Stimulated activated CD8-positive, alpha-beta memory T cell treated with anti-CD3 and anti-CD28 coated beads, Interleukin-12 subunit alpha, Interleukin-12 subunit beta, amount 100 ng/mL, for 1 hour (primary cell): Measurements from ENCODE around the gene PYHIN1.
A peak's percentile ranks its signal among the peaks of the same experiment; 100 is the strongest.

ENCODE experiments used
- DNase-seq: peaks from one replicate; pipeline ENCODE4 v3.0.0-alpha.2; 2020; ENCODE audit warnings: low read depth

The PYHIN1 gene

DNA sequence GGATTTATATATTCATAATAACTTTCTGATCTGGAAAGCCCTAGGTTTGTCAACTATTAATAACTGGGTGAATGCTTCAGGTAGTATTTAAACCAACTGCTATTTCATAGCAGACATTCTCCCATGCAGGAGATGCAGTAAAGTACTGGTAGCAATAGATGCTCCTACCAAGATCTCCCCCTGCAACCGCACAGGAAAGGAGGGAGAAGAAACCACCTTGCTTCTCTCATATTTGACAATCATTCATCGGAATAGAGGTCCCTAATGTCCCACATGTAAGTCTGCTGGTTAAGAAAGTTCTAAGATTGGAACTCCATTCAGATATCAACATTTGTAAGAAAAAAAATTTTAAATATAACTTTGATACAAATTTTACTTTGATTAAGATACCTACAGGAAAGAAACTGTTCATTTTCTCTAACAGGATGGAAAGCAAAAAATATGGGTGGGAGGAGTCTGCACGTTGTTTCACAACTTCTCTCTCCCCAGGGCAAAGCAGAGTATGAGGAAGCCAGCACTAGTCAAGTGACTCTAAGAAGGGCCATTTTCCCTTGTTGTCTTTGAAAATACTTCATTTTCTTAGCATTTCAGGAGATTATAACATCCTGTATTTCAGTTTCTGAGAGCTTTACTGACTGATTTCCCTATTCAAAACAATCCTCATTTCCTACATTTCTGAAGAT lies at the start of gene PYHIN1:
TSS of gene PYHIN1 (plus strand) at position 498 of the 683 bp plus-strand sequence. CDS start 5,359 bp downstream, outside the sequence.
- DNase-seq, result peak; percentile 11

DNA sequence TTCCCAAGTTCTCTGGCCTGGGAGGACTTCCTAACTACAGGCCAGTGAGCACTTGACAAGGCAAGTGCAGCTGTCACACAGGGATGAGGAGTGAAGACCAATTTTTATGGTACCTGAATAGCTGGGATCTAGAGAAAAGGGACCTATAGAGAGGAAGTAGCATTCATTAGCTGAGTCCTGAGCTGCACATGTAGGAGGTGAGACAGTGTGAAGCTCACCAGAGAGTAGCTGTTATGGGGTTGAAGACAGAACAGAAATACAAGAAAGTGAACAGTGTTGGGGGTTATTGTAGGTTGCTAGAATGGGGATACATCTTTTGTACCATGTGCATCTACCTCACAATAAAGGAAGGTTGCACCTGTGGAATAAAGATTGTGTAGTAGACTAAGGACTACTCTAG lies 37.7 kb upstream of the PYHIN1 start:
- no peak for DNase-seq

DNA sequence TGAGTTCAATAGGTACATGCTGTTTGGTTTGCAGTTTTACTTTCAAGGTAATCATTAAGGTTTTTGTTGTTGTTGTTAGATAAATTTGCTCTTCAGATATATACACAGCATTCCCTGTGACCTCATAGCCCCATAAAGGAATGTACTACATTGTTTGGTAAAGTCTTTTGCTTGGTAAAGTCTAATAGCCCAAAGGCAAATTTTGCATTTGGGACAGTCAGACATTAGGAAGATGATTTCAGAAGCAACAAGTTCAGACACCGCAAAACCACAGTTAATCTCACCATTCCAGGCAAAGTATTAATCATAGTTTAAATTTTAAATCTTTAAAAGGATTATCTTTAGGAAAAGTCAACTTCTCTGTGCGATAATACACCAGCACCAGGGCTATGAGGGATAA lies 32.6 kb upstream of the PYHIN1 start:
- no peak for DNase-seq

- no peak for DNase-seq
Measured at GRCh38 chr1:158901623-158902022, 29.7 kb upstream of the PYHIN1 start.

GRCh38 chr1:158916085-158916484 lies 15.3 kb upstream of the PYHIN1 start:
- DNase-seq, result no peak

GRCh38 chr1:158924677-158925076 lies 6.7 kb upstream of the PYHIN1 start:
- no peak for DNase-seq

DNA sequence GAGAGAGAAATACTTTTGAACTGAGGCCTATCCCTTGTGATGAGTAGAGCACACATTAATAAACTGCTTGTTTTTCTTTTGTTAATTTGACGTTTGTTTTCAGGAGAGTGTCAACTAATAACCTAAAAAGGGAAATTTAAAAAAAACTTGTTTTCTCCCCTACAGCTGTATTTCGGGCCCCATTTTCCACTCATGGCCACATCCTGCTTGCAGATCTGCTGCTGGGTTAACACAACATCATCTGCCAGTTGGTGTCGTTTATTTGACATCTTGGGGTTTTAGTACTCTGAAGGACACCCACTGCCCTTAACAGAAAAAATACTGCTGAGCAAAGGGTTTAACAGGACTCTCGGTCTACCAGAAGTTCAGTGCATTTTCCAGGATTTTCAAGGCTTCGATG lies 848 bp upstream of the PYHIN1 start:
- peak; percentile 35 for DNase-seq

- no peak for DNase-seq
Measured at GRCh38 chr1:158932171-158932570, 819 bp downstream of the PYHIN1 start.

GRCh38 chr1:158933621-158934020 lies 2.3 kb downstream of the PYHIN1 start:
- no peak for DNase-seq

- no peak for DNase-seq
Measured at GRCh38 chr1:158939180-158939579, 7.8 kb downstream of the PYHIN1 start.

GRCh38 chr1:158941317-158941716 lies 10.0 kb downstream of the PYHIN1 start:
- DNase-seq, result no peak

DNA sequence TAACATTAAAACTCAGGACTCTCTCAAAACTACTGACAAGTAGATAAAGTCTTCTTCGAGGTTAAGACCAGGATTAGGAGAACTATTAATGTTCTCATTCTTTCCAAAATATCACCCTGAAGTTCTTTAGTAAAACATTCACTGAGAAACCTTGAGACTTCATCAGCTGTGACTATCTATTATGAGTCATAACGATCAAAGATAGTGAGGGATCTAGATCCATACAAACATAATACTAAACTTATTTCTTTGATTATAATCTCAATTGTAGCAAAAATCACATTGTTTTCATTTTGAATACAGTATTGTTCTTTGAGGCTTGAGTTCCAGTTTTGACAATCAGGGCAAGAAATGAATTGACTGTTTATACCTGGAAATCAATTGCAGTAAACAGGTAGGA lies 11.1 kb downstream of the PYHIN1 start:
- DNase-seq, result no peak

DNA sequence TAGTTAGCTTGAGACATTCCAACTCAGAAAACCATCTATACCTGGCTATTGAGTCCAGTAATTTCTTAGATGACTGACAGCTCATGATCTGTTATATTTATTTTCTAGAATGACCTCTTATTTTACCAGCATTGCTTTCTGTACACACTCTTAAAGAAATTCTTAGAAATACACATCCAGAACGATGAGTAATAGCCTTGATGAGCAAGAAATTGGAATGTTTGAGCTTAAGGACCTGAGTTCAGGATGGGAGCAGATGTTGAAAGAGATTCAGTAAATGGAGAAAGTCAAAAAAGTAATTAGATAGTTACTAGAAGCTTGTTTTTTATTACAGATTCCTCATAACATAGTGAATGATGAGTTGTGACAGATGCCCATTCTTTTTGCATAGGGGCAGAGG lies 11.7 kb downstream of the PYHIN1 start:
- no peak for DNase-seq

- DNase-seq, result no peak
Measured at GRCh38 chr1:158945061-158945460, 13.7 kb downstream of the PYHIN1 start.

DNA sequence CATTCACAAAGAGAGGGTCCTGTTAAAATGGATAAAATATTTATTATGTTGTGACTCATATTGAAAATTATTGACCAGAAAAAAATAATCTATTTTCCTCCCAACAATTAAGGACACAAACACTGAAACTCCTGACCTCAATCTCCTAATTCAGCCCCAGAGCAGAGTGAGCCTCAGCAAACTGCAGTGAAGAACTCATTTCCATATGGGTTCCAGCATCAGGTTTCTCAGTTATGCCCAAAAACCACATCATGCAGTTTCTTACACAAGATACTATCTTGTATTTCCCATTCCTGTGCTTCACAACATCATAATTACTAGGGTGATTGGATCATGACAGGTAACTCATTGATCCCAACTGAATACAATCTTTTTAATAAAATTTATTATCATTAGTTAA lies 15.4 kb downstream of the PYHIN1 start:
- DNase-seq, result no peak

GRCh38 chr1:158951956-158952355 lies 20.6 kb downstream of the PYHIN1 start:
- no peak for DNase-seq

- DNase-seq, result no peak
Measured at GRCh38 chr1:158952416-158952815, 21.1 kb downstream of the PYHIN1 start.

GRCh38 chr1:158961178-158961577 lies 29.8 kb downstream of the PYHIN1 start:
- no peak for DNase-seq

- no peak for DNase-seq
Measured at GRCh38 chr1:158962983-158963382, 31.6 kb downstream of the PYHIN1 start.

DNA sequence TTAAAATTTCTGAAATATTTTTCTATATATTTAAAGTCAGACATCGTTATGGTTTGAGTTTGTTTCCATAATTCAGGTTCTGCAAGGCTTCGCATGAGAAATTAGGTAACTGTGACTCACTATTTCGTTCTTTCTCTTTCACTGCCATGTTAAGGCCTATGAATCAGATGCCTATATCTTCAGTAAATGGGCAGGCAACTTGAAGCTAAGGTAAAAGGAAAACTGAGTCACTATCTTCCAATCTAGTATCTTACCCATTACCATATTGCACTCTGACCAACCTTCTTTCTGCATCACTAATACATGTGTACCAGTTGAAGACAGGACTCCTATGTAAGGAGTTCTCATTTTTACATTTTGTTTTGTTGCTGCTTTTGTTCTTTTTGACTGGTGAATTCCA lies 37.8 kb downstream of the PYHIN1 start:
- no peak for DNase-seq

DNA sequence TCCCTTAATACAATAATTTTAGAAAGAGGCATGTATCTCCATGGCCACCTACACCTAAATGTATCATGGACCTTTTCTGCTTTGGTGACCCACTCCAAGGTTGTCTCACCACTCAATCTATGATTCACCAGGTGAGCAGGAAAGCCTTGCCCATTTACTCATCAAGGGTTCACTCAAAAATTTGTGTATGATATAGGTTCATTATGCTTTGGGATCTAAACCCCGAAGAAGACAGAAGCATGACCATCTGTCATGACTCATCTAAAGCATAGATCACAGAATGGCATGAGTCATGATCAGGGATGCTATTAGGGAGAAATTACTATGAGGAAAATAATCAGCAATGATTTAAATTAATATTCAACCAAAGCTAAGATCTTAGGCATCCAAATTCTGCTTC lies 38.5 kb downstream of the PYHIN1 start:
- no peak for DNase-seq

DNA sequence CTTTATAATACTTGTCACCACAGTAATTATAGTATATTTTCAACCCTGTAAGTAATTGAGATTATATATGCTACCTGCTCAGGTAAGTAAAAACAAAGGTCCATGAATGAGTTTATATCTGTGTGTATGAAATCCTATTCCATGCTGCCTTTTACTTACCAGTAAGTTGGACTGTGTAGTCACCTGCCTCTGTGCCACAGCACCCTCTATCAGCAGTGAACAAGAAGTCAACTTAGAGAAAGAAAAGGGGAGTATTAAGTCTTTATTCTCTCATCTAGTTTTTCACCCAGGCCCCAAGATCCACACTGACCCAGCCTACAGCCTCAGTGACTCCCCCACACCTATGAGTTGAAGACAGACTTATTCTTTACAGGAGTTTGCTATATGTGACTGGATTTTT lies 41.5 kb downstream of the PYHIN1 start:
- DNase-seq, result no peak

DNA sequence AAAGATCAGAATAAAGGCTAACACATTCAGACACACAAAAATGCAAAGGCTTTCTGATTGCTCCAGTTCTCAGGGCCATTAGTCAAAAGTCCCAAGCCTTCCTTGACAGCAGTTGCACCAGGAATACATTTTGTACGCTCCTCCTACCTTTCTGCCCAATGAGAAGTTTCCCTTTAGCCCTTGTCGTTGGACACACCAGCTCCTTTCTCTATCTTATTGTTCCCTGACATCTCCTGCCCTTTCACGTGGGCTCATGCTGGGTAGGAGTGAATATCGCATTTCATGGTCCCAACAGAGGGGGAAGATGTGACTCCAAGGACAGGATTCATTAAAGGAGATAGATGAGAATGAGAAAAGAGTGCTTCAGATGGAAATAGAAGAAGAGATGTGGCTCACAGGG lies 44.9 kb downstream of the PYHIN1 start:
- DNase-seq, result no peak

DNA sequence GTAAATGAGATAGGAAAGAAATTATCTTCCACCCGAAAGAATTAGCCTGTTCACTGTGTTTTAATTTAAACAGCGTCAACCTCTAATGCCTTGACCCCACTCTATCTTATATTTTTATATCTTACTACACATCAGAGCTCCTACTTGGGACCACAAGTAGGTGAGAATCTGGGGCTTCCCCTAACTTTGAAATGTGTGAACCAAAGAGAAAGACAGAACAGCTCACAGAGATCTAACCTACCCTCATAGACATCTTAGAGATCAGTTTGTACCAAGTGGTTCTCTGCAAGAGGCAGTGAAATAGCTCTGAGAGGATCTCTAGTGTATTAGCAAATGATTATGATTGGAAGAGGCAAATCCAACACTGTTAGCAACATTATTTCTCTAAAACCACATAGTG lies 47.4 kb downstream of the PYHIN1 start:
- no peak for DNase-seq

- no peak for DNase-seq
Measured at GRCh38 chr1:158979229-158979628, 47.9 kb downstream of the PYHIN1 start.
